HepG2 (cell line): ENCODE data around the gene ELOVL6. TPM values are rescaled to one million over a fixed set of nuclear protein-coding genes. Genes with fewer than 3 reads are reported as not detected.
A peak's percentile ranks its signal among the peaks of the same experiment; 100 is the strongest.

Source experiments
- FOSL2 ChIP-seq: sonication (generic); formaldehyde crosslinking; IDR thresholded peaks from 2 replicates; pipeline ENCODE4 v1.4.0; 2020; ENCODE audit warnings: missing genetic modification reagents
- FOXA1 ChIP-seq, 2 experiments: fragments of 450-650 bp in 1 of 2; sonication (generic) in 1 of 2; formaldehyde crosslinking in 1 of 2; IDR thresholded peaks; 2 replicates each; pipeline versions ENCODE4 v1.4.0 to v1.6.1; 2016 to 2020; ENCODE audit warnings: missing genetic modification reagents in 1 of 2
- FOXA3 ChIP-seq: IDR thresholded peaks from 2 replicates; pipeline ENCODE4 v1.6.1; 2016; ENCODE audit warnings: missing genetic modification reagents, missing compliant biosample characterization
- FOXP1 ChIP-seq, 2 experiments: fragments of 450-650 bp in 1 of 2; IDR thresholded peaks; 2 replicates each; pipeline ENCODE4 v1.6.1; 2017 to 2018; ENCODE audit warnings: antibody characterized with exemption in 1 of 2
- FOXP4 ChIP-seq: sonication (generic); formaldehyde crosslinking; IDR thresholded peaks from 2 replicates; pipeline ENCODE4 v1.4.0; 2020; ENCODE audit warnings: missing genetic modification reagents
- GATAD2A ChIP-seq: IDR thresholded peaks from 2 replicates; pipeline ENCODE4 v1.6.1; 2016
- HNF4A ChIP-seq: sonication (generic); formaldehyde crosslinking; IDR thresholded peaks from 2 replicates; pipeline ENCODE4 v1.4.0; 2020; ENCODE audit warnings: missing genetic modification reagents
- MYC ChIP-seq: sonication (generic); formaldehyde crosslinking; IDR thresholded peaks from 2 replicates; pipeline ENCODE4 v1.9.0; 2021; ENCODE audit warnings: missing genetic modification reagents, borderline replicate concordance
- NCOA2 ChIP-seq: sonication (generic); formaldehyde crosslinking; IDR thresholded peaks from 2 replicates; pipeline ENCODE4 v1.8.0; 2022; ENCODE audit warnings: inconsistent platforms
- PAXIP1 ChIP-seq: sonication (generic); formaldehyde crosslinking; conservative IDR thresholded peaks from 2 replicates; pipeline ENCODE4 v1.4.0; 2020; ENCODE audit warnings: mild to moderate bottlenecking, missing genetic modification reagents, moderate library complexity
- POGK ChIP-seq: sonication (generic); formaldehyde crosslinking; conservative IDR thresholded peaks from 2 replicates; pipeline ENCODE4 v1.8.0; 2022; ENCODE audit warnings: mild to moderate bottlenecking, moderate library complexity, missing genetic modification reagents
- RCOR2 ChIP-seq: IDR thresholded peaks from 2 replicates; pipeline ENCODE4 v1.6.1; 2016; ENCODE audit warnings: missing biosample characterization, missing genetic modification reagents
- RERE ChIP-seq: IDR thresholded peaks from 2 replicates; pipeline ENCODE4 v1.6.1; 2016; ENCODE audit warnings: low read depth, missing genetic modification reagents, missing compliant biosample characterization
- SALL1 ChIP-seq: sonication (generic); formaldehyde crosslinking; IDR thresholded peaks from 2 replicates; pipeline ENCODE4 v1.8.0; 2022; ENCODE audit warnings: mild to moderate bottlenecking, missing genetic modification reagents
- ZBTB2 ChIP-seq: sonication (generic); formaldehyde crosslinking; IDR thresholded peaks from 2 replicates; pipeline ENCODE4 v1.8.0; 2022; ENCODE audit warnings: low read depth, missing genetic modification reagents
- polyA plus RNA-seq, 8 experiments: library from polyadenylated mRNA; depleted of rRNA in 3 of 8; stranded (reverse) in 7 of 8; unstranded in 1 of 8; fragments of >200 nt; fragmentation: Illumina TruSeq in 4 of 8; extraction: Trizol in 4 of 8; gene quantifications; 2 replicates each; pipeline versions ENCODE4 v1.2.1 to v1.2.3, GENCODE V29; 2011 to 2016; ENCODE audit warnings: low read depth in 4 of 8, missing spikeins in 1 of 8, mixed read lengths in 1 of 8; ENCODE audit not compliant: insufficient read depth in 1 of 8
- total RNA-seq, 5 experiments: library from RNA; depleted of rRNA; stranded (reverse); fragments of >200 nt; fragmentation: Illumina TruSeq; extraction: Trizol; gene quantifications; 2 replicates each; pipeline ENCODE4 v1.2.3, GENCODE V29; 2016; ENCODE audit warnings: low read depth in 1 of 5

ELOVL6 gene
- total and polyA plus RNA-seq, 2 of the 13 experiments (the other 11 are each of a cell fraction or from before 2014, with no cell fraction given), result 14.1 to 23.2 TPM

- TF ChIP-seq FOXP1 (IDR thresholded peaks at IDR 0.05) (no peak), FOXP1 (CRISPR knock-in tag; IDR thresholded peaks at IDR 0.05) (peak; percentile 40; the same call in 1 of the 2 replicates), GATAD2A (CRISPR knock-in tag) (peak; percentile 77), NCOA2 (peak; percentile 73), RERE (CRISPR knock-in tag) (0 out of 2 replicates have a peak, but pooled peaks have one; percentile 24), SALL1 (CRISPR knock-in tag) (peak; percentile 55), MYC (CRISPR knock-in tag) (no peak), FOXA3 (peak; percentile 58), FOXP4 (peak; percentile 48; the same call in 1 of the 2 replicates), PAXIP1 (CRISPR knock-in tag) (peak; percentile 74), POGK (CRISPR knock-in tag) (0 out of 2 replicates have a peak, but pooled peaks have one; percentile 34), FOSL2 (CRISPR knock-in tag) (peak; percentile 47; the same call in 1 of the 2 replicates), ZBTB2 (no peak), HNF4A (CRISPR knock-in tag) (peak; percentile 86), FOXA1 (IDR thresholded peaks at IDR 0.05) (no peak), FOXA1 (CRISPR knock-in tag; IDR thresholded peaks at IDR 0.05) (0 out of 2 replicates have a peak, but pooled peaks have one; percentile 14), RCOR2 (CRISPR knock-in tag) (0 out of 2 replicates have a peak, but pooled peaks have one; percentile 40)
These were observed 134.1 kb downstream of the ELOVL6 start (continued) for GRCh38 chr4:110064295-110064694.
